Cardiac fibroblast (primary cell): ENCODE measurements around the gene SMAD3.

Experiments
- DNase-seq, 2 donors: peaks; one replicate each; pipeline versions ENCODE4 v3.0.0 to v3.0.0-alpha.2; 2010; ENCODE audit warnings: low read depth in 2 of 2
- H3K4me3 ChIP-seq, 2 donors: replicated peaks in 1 of 2; 1 replicate in 1 of 2; 2 replicates in 1 of 2; pipeline ENCODE4 v1.5.1; 2011; ENCODE audit warnings: low read depth in 2 of 2, low read length in 2 of 2, mild to moderate bottlenecking in 2 of 2, moderate library complexity in 1 of 2
- TF ChIP-seq, protein P1 (sequence below): IDR thresholded peaks from one replicate; pipeline ENCODE4 v1.5.1; 2011; ENCODE audit warnings: low read depth, mild to moderate bottlenecking, low read length, inconsistent platforms

Gene SMAD3

DNA sequence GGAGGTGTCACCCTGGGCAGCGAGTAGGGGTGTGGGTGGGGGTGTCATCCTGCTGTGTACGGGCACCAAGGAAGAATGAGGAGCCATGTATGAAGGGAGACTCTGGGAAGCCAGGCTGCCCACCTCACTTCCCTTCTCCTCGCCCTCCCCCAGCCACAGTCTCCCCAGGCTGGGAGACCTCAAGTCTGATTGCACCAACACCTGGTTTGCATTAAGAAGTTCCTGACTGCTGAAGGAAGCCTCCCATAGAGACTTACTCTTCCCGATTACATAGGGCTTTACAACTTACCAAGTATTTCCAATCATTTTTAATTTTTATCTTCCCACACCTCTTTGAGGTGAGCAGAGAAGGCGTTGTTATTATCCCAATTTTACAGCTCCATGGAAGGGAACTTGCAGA, 29.5 kb upstream of the SMAD3 start:
- TF ChIP-seq, protein P1, sequence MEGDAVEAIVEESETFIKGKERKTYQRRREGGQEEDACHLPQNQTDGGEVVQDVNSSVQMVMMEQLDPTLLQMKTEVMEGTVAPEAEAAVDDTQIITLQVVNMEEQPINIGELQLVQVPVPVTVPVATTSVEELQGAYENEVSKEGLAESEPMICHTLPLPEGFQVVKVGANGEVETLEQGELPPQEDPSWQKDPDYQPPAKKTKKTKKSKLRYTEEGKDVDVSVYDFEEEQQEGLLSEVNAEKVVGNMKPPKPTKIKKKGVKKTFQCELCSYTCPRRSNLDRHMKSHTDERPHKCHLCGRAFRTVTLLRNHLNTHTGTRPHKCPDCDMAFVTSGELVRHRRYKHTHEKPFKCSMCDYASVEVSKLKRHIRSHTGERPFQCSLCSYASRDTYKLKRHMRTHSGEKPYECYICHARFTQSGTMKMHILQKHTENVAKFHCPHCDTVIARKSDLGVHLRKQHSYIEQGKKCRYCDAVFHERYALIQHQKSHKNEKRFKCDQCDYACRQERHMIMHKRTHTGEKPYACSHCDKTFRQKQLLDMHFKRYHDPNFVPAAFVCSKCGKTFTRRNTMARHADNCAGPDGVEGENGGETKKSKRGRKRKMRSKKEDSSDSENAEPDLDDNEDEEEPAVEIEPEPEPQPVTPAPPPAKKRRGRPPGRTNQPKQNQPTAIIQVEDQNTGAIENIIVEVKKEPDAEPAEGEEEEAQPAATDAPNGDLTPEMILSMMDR, result no peak
- peak in 1 of 2 donors; percentile 24 for DNase-seq
- H3K4me3 ChIP-seq, result no peak overlapping the region

DNA sequence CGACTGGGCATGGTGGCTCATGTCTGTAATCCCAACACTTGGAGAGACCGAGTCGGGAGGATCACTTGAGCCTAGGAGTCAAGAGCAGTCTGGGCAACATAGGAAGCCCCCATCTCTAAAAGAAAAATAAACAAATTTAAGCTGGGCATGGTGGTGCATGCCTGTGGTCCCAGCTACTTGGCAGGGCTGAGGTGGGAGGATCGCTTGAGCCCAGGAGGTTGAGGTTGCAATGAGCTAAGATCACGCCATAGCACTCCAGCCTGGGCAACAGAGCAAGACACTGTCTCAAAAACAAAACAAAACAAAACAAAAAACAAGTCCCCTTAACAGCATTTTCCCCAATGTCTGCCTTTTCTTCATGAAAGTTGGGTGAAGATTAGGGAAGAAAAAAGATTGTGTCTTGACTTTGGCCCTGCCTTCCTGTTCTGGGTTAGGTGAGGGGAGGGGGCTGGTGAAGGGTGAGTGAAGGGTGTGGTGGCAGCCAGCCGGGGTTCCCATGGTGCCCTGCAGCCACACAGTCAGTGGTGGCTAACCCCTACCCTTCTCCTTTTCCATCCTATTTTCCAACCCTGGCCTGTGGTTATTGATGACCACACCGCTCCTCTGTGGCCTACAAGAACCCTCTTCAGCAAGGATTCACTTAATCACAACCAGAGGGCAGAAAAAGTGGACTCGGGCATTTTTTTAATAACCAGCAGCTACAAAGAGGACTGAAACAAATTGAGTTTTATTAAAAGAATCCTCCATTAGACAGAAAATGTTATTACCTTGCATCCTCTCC, 28.4 kb upstream of the SMAD3 start:
- TF ChIP-seq, protein P1, result no peak
- no peak overlapping the region for H3K4me3 ChIP-seq
- DNase-seq, result no peak

DNA sequence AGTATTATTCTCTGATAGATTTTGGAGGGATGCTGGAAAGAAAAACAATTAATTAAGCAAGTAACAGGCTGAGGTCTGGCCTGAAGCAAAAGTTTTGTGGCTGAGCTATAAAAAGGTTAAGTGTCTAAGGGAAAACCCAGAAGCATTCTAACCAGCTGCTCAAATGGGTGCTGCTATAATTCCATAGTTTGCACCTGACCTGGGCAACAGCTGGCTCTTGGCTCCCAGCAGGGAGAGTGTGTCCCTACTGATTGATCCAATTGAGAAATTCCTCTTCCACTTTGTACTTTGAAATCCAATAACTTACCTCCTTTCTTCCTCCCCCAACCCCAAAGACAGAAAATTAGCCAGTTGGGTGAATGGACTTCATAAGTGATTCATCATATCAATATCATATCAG, 27.7 kb upstream of the SMAD3 start:
- no peak for DNase-seq
- H3K4me3 ChIP-seq, result no peak overlapping the region
- TF ChIP-seq, protein P1, result no peak

DNA sequence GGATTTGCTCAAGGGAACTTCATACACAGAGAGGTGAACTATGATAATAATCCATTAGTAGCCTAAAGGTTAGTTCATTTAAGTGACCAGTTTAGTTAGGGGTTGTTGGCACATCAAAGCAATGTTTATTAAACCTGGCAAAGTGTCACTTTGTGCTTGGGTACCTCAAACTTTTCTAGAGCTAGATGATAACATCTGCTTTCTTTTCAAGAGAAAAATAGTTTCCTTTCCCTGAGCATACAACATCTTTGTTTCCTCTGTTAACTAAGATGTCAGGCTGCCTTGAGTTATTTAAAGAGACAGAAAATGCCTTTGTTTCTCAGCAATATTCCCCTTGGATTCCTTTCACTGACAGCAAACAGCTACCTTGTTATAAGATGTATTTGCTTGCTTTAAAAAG, 26.7 kb upstream of the SMAD3 start:
- TF ChIP-seq, protein P1, result no peak
- H3K4me3 ChIP-seq, result no peak overlapping the region
- DNase-seq, result no peak

DNA sequence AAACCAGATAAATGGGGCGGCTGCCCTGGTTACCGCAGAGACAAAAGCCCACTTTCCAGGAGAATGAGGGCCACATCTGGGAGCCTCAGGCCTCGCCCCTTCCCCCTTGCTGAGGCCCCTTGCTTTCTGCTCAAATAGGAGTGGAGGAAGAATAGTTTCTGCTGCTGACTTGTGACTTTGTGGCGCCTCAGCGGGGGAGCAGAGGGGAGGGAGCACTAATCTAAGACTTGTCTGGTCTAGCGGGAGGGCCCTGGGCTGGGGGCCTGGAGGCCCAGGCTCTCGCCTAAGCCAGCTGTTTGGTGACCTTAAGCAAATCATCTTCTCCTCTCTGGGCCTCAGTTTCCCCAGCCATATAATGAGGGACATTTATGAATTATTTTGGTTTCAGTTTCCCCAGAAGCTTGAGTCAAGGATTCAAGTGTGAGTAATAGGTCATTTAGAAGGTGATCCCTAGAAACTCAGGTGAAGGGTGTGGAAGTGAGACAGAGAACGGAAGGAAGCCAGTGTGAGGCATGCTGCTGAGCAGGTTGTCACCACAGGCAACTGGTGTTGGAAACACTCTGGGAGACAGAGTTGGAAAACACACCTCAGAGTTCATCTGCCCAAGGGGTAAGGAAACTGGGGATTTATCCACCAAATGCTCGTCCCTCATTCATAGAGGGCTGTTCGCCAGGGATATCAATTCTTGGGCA, 25.9 kb upstream of the SMAD3 start:
- TF ChIP-seq, protein P1, result no peak
- H3K4me3 ChIP-seq, result no peak overlapping the region
- no peak for DNase-seq

DNA sequence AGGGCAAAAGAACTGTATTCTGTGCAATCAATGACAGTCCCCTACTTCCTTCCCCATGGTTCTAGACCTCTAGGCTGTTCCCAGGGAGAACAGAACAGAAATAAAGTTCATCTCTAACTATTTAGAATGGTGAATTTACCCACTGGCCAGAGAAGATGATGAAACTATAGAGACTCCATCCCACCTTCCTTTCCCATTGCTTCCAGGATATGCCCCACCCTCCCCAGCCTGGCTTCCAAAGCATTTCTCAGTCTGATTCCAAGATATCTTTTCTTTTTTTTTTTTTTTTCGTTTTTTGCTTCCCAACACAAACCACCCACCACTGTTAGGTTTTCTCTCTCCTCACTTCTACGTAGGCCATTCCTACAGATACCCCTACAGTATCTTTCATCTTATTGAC, 25.1 kb upstream of the SMAD3 start:
- TF ChIP-seq, protein P1, result no peak

More for the DNA sequence above, 25.1 kb upstream of the SMAD3 start:
- peak in 1 of 2 donors; percentile 36 for DNase-seq
- H3K4me3 ChIP-seq, result no peak overlapping the region
